Stimulated activated CD4-positive, alpha-beta T cell treated with anti-CD3 and anti-CD28 coated beads, Interleukin-2, amount 100 ng/mL, for 24 hours (primary cell): Measurements from ENCODE around the gene C2orf76.

Experiments used
- DNase-seq, 2 donors: peaks; one replicate each; pipeline ENCODE4 v3.0.0-alpha.2; 2020

The C2orf76 gene

DNA sequence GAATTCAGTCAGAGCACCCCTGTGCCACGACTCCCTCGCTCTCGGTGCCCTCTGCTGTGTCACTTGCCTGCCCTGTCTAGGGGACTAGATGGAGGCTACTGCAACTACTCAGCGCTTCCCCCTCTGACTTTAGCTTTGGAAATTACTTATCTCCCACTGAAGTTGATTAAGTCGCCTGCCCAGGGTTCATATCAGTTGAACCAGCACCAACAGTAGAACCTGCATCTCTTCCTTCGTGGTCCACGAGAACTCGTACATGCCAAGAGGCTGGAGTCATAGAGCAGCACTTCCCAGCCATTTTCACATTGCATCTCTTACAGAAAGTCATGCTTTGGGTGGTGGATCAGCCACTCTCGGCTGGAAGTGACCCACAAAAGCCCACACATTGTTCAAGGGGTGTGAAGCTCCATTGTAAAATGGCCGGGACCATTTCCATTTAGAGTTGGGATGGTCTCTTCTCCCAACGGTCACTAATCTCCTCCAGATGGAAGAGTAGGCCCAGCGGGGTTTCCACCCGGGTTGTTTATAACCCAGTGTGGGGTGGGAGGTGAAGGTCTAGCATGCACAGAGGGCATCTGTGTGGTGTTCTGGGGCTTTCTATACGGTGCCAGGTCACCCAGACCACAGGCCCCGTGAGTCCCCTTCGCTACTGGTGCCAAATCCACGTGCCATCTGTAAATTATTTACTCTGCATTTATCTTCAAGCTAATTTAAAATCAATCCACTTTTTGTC lies 105.0 kb downstream of the C2orf76 start:
- DNase-seq: no peak

DNA sequence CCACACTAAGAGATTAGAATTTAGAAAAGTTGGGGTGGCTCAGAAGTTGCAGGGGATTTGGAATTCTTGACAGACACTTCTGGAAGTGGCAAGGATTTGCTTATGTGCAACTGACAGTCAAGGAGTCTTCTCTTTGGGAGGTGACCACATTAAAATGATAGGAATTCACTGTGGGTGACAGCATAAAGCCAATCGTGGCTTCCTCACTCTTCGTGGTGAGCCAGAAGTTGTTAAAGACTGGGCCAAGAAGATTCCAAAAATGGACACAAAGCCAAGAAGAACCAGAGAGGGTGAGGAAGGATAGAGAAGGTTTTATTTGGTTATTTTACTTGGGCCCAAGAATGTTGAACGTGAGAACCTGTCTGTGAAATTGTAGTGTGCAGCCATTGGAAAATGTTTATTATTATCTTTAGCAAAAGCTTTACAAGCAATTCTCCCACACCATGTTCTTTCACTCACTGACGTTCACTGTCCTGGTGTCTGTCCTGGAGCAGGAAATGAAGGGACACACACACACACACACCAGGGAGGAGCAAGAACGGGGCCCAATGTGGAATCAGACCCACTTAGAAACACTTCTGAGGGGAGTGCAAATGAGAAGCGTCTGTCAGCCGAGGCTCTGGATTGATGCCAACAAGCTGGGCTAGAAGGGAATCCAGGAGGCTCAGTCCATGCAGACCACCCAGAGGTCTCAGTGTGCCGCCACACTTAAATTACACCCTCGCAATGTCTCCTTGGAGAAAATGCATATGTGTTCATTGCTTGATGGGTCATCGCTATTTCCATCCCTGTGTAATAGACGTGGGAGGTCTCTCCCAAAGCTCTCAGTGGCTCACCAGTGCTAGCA lies 105.8 kb downstream of the C2orf76 start:
- no peak for DNase-seq

- no peak for DNase-seq
Measured at GRCh38 chr2:119259296-119259860, 107.3 kb downstream of the C2orf76 start.

GRCh38 chr2:119257198-119257597 lies 109.4 kb downstream of the C2orf76 start:
- no peak for DNase-seq

GRCh38 chr2:119256582-119256921 lies 110.1 kb downstream of the C2orf76 start:
- no peak for DNase-seq

DNA sequence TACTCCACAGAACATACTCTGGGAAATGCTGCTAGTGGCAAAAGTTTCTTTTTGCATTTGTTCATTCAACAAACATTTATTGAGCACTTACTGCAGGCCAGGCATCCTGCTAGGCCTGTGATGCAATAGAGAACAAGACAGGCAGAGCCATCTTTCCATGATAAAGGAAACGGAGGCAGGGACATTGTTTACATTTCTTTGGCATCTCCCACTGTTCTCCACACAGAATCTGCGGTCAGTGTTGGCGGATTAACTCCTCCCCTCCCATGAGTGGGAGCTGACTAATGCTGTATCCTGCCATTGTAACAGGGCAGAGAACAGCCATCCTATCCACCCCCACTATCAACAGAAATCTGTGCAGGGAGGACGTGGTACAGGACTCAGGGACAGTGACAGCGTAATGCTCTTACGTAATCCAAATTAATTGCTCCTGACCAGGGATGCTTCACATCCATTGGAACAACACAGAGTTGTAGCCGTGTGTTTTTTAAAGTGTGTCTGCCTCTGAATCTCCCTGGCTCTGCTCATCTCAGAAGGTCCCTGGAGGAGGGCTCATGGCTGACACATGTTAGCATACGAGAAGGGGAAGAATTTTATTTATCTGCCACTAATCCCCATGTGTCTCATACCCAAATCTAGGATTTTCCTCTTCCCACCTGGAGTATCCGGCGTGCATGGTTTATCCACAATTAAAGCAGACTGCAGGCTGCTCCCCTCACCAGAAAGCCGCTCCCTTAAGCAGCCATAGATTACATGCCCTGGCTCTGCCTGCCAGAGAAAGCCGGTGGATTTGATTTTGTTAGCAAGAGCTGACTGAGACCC lies 110.7 kb downstream of the C2orf76 start:
- DNase-seq: no peak

DNA sequence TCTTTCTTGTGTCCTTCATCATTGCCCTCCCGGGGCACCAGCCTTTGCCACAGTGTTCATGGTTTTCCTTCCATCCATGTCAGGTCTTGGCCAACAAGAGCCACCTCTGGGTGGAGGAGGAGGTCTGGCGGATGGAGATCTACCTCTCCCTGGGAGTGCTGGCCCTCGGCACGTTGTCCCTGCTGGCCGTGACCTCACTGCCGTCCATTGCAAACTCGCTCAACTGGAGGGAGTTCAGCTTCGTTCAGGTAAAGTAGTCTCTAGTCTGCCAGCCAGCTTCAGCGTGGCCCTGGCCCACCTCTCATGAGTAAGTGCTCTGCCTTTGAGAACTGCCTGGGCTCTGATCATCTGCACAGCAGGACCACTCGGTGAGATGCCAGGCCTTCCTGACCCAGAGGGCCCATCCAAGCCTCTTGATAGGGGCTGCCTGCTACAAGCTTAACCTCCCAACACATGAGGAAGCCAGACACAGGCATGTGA lies 112.0 kb downstream of the C2orf76 start:
- no peak for DNase-seq

- no peak for DNase-seq
Measured at GRCh38 chr2:119253760-119254600, 112.7 kb downstream of the C2orf76 start.

- DNase-seq: no peak
Measured at GRCh38 chr2:119253114-119253702, 113.4 kb downstream of the C2orf76 start.
